ENCODE results near the gene NDUFB8. TPM values are rescaled to one million over a fixed set of nuclear protein-coding genes. Genes with fewer than 3 reads are reported as not detected.
A peak's percentile ranks its signal among the peaks of the same experiment; 100 is the strongest.

NDUFB8 gene
- total RNA-seq, 4 donors from 2014 or later, result 70.3 to 265 (median 137) TPM

DNA sequence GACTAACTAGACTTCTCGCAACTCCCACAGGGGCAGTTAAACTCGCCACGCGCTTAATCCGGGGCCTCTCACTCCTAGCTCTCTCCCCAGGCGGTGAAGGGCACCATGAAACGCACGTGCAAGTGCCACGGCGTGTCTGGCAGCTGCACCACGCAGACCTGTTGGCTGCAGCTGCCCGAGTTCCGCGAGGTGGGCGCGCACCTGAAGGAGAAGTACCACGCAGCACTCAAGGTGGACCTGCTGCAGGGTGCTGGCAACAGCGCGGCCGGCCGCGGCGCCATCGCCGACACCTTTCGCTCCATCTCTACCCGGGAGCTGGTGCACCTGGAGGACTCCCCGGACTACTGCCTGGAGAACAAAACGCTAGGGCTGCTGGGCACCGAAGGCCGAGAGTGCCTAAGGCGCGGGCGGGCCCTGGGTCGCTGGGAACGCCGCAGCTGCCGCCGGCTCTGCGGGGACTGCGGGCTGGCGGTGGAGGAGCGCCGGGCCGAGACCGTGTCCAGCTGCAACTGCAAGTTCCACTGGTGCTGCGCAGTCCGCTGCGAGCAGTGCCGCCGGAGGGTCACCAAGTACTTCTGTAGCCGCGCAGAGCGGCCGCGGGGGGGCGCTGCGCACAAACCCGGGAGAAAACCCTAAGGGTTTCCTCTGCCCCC lies 47.4 kb downstream of the NDUFB8 start:
- H3K9me3 ChIP-seq, result no peaks in the 10 kb centered on the region

DNA sequence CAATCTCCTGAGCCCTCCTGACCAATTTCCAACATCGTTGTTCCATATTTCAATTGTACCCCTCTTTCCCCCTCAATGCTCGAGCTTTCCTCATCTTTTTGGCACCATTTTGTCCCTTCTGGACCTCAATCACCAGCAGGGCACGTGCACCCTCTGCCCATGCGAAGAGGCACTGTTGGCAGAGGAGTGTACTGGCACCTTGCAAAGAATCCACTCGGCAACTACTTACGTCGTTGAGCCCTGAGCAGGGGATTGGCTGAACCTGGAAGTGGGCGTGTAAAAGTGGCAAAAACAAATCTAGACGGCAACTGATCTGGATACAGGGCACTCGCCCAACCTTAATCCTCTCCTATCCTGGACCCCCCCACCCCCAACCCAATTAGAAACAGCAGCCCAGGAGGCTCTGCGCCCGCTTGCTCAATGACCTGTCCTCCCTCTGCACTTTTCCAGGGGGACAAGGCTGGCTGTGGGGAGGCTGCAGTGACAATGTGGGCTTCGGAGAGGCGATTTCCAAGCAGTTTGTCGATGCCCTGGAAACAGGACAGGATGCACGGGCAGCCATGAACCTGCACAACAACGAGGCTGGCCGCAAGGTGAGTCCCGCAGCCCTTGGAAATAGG lies 48.1 kb downstream of the NDUFB8 start:
- peaks cover 9 to 27% (median 17%) of the 10 kb centered on the region in 4 donors for H3K4me1 ChIP-seq
- peak; percentile 92 for DNase-seq
- in situ Hi-C loops (cut with MboI; ENCODE audit: low pct_ligation_motif_present in 1 of 4, low pct_unique_long_range_greater_than_20kb in 1 of 4, low sequenced_read_pairs in 3 of 4) (no loop called here), intact Hi-C loops (cut with DNase I; ENCODE audit: low total_unique reads) (no loop called here)
- peak overlapping the region; percentile 12 to 59 (median 34) for H3K4me3 ChIP-seq
- no peaks in the 10 kb centered on the region for H3K36me3 ChIP-seq
- WGBS, 2 donors (ENCODE audit: low coverage in 1 of 2), result 1 to 17% methylated on average over 1 to 19 of the region's 19 CpGs
- peaks cover 55% of the 10 kb centered on the region for H3K27me3 ChIP-seq
- H3K9me3 ChIP-seq, result no peaks in the 10 kb centered on the region
- TF ChIP-seq EP300 (IDR thresholded peaks at IDR 0.05; ENCODE audit: low read depth), result no peak
- TF ChIP-seq, protein P1, sequence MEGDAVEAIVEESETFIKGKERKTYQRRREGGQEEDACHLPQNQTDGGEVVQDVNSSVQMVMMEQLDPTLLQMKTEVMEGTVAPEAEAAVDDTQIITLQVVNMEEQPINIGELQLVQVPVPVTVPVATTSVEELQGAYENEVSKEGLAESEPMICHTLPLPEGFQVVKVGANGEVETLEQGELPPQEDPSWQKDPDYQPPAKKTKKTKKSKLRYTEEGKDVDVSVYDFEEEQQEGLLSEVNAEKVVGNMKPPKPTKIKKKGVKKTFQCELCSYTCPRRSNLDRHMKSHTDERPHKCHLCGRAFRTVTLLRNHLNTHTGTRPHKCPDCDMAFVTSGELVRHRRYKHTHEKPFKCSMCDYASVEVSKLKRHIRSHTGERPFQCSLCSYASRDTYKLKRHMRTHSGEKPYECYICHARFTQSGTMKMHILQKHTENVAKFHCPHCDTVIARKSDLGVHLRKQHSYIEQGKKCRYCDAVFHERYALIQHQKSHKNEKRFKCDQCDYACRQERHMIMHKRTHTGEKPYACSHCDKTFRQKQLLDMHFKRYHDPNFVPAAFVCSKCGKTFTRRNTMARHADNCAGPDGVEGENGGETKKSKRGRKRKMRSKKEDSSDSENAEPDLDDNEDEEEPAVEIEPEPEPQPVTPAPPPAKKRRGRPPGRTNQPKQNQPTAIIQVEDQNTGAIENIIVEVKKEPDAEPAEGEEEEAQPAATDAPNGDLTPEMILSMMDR (IDR thresholded peaks at IDR 0.05), result peak in 2 of 5 experiments; percentile 16 to 22
- no peak overlapping the region for H3K27ac ChIP-seq

More for the DNA sequence above, 47.4 kb downstream of the NDUFB8 start:
- H3K27ac ChIP-seq, result no peak overlapping the region
- no peaks in the 10 kb centered on the region for H3K36me3 ChIP-seq
- in situ Hi-C loops (cut with MboI; ENCODE audit: low pct_ligation_motif_present in 1 of 4, low pct_unique_long_range_greater_than_20kb in 1 of 4, low sequenced_read_pairs in 3 of 4), result no loop called here
- peak; percentile 70 for DNase-seq
- H3K27me3 ChIP-seq, result peaks cover 55% of the 10 kb centered on the region
- intact Hi-C loops (cut with DNase I; ENCODE audit: low total_unique reads), result no loop called here
- peak overlapping the region; percentile 27 to 59 (median 44) for H3K4me3 ChIP-seq
- peaks cover 9 to 27% (median 17%) of the 10 kb centered on the region in 4 donors for H3K4me1 ChIP-seq
- 1% methylated on average over 58 of the region's 59 CpGs; no CpG with 5 or more reads in 1 of the 2 donors for WGBS, 2 donors (ENCODE audit: low coverage in 1 of 2)
- TF ChIP-seq EP300 (IDR thresholded peaks at IDR 0.05; ENCODE audit: low read depth) (no peak), POLR2AphosphoS5 (IDR thresholded peaks at IDR 0.05) (no peak), POLR2A (IDR thresholded peaks at IDR 0.05) (no peak)
- TF ChIP-seq, protein P1 (IDR thresholded peaks at IDR 0.05), result peak; percentile 58 to 84 (median 64)

DNA sequence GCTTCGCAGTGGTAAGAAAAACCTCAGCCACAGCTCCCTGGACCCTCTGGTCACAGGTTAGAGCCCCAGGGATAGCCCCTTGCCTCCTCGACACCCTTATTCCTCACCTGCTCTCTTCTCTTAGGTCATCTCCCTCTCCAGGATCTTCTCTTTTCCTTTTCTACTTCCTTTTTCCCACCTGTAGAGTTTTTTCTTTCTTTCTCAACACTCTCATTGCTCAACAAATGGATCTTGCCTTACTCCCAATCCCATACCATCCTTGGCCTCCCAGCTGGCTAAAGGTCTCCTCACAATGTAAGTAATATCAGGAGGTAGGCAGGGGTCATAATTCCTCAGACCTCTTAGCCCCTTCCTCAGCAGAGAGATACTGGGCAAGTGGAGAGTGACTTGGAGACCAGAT lies 49.7 kb downstream of the NDUFB8 start:
- H3K27me3 ChIP-seq, result peaks cover 55% of the 10 kb centered on the region
- no peak for DNase-seq
- H3K36me3 ChIP-seq, result no peaks in the 10 kb centered on the region
- intact Hi-C loops (cut with DNase I; ENCODE audit: low total_unique reads), result no loop called here
- no peaks in the 10 kb centered on the region for H3K9me3 ChIP-seq
- no peak overlapping the region for H3K27ac ChIP-seq
- H3K4me3 ChIP-seq, result no peak overlapping the region
- peaks cover 9 to 27% (median 17%) of the 10 kb centered on the region in 4 donors for H3K4me1 ChIP-seq
- WGBS, 2 donors (ENCODE audit: low coverage in 1 of 2), result 79 to 83% methylated on average over 2 of the region's 2 CpGs
- TF ChIP-seq POLR2AphosphoS5 (IDR thresholded peaks at IDR 0.05), result no peak
- TF ChIP-seq, protein P1 (IDR thresholded peaks at IDR 0.05), result no peak
- TF ChIP-seq EP300 (IDR thresholded peaks at IDR 0.05; ENCODE audit: low read depth), result no peak
- TF ChIP-seq POLR2A (IDR thresholded peaks at IDR 0.05), result no peak
- in situ Hi-C loops (cut with MboI; ENCODE audit: low pct_ligation_motif_present in 1 of 4, low pct_unique_long_range_greater_than_20kb in 1 of 4, low sequenced_read_pairs in 3 of 4), result no loop called here

DNA sequence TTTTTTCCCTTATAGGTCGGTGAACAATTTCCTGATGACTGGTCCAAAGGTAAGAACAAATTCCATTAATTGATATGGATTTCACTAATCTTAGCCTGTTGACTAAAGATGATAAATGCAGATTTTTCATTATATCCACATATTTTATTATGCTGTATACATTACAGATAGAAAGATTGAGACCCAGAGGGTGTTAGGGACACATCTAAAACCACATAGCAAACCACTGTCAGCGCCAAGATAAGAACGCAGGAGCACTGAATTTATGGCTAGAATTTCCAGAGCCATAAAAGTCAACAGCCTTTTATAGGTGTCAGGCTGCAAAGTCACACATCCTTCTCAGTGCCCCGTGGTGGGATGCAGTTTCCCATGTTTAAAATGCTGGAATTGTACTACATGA lies 50.6 kb downstream of the NDUFB8 start:
- peaks cover 9 to 27% (median 17%) of the 10 kb centered on the region in 4 donors for H3K4me1 ChIP-seq
- 4 to 12% methylated on average over 4 of the region's 4 CpGs for WGBS, 2 donors (ENCODE audit: low coverage in 1 of 2)
- peaks cover 61% of the 10 kb centered on the region for H3K27me3 ChIP-seq
- intact Hi-C loops (cut with DNase I; ENCODE audit: low total_unique reads), result no loop called here
- H3K36me3 ChIP-seq, result no peaks in the 10 kb centered on the region
- no peaks in the 10 kb centered on the region for H3K9me3 ChIP-seq
- no peak for TF ChIP-seq POLR2AphosphoS5 (IDR thresholded peaks at IDR 0.05)
- TF ChIP-seq, protein P1 (IDR thresholded peaks at IDR 0.05), result no peak
- no peak for TF ChIP-seq EP300 (IDR thresholded peaks at IDR 0.05; ENCODE audit: low read depth)
- TF ChIP-seq POLR2A (IDR thresholded peaks at IDR 0.05), result no peak
- H3K27ac ChIP-seq, result no peak overlapping the region
- in situ Hi-C loops (cut with MboI; ENCODE audit: low pct_ligation_motif_present in 1 of 4, low pct_unique_long_range_greater_than_20kb in 1 of 4, low sequenced_read_pairs in 3 of 4), result no loop called here
- H3K4me3 ChIP-seq, result no peak overlapping the region
- no peak for DNase-seq

All from transverse colon (tissue), 4 donors.